ENCODE data around the gene NUP210. TPM values are rescaled to one million over a fixed set of nuclear protein-coding genes. Genes with fewer than 3 reads are reported as not detected.

NUP210 gene
- total RNA-seq, 1 donor = not detected

- TF ChIP-seq CTCF (IDR thresholded peaks at IDR 0.05; ENCODE audit: insufficient read depth, low read depth, low read length) = no peak
- no peak for DNase-seq (ENCODE audit: low read depth)
- H3K4me3 ChIP-seq (ENCODE audit: low read depth, low read length) = no peak overlapping the region
Observed at GRCh38 chr3:13414040-13414729, 5.9 kb downstream of the NUP210 start.

DNA sequence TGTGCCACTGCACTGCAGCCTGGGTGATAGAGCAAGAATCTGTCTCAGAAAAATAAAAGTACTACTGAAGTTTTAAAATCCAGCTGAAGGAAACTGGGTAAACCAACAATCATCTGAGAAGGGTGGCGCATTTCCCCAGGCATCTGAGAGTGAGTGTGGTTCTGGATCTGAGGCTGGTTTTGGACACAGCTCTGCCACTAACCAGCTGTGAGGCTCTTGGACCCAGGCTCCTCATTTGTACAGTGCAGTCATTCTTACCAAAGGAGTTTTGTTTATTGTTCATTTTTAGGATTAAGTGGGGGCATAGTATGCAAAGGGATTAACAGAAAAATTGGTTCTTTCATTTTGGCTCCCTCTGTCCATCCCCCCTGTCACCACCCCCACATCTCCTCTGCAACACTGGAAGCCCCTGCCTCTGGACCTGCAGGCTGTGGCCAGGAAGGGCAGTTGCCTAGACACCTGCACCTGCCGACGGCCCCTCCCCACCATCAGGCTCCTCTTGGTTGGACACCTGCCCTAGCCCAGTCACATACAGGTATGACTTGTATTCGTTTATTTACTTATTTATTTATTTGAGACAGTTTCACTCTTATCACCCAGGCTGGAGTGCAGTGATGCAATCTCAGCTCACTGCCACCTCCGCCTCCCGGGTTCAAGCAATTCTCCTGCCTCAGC lies 8.8 kb downstream of the NUP210 start:
- no peak for TF ChIP-seq CTCF (IDR thresholded peaks at IDR 0.05; ENCODE audit: insufficient read depth, low read depth, low read length)
- DNase-seq (ENCODE audit: low read depth) = no peak

GRCh38 chr3:13408890-13409289 lies 11.2 kb downstream of the NUP210 start:
- DNase-seq (ENCODE audit: low read depth) = no peak
- no peak overlapping the region for H3K4me3 ChIP-seq (ENCODE audit: low read depth, low read length)
- no peak for TF ChIP-seq CTCF (IDR thresholded peaks at IDR 0.05; ENCODE audit: insufficient read depth, low read depth, low read length)

More for the DNA sequence above, 8.8 kb downstream of the NUP210 start:
- no peak overlapping the region for H3K4me3 ChIP-seq (ENCODE audit: low read depth, low read length)

GRCh38 chr3:13407926-13408325 lies 12.2 kb downstream of the NUP210 start:
- DNase-seq (ENCODE audit: low read depth) = no peak
- H3K4me3 ChIP-seq (ENCODE audit: low read depth, low read length) = no peak overlapping the region
- no peak for TF ChIP-seq CTCF (IDR thresholded peaks at IDR 0.05; ENCODE audit: insufficient read depth, low read depth, low read length)

DNA sequence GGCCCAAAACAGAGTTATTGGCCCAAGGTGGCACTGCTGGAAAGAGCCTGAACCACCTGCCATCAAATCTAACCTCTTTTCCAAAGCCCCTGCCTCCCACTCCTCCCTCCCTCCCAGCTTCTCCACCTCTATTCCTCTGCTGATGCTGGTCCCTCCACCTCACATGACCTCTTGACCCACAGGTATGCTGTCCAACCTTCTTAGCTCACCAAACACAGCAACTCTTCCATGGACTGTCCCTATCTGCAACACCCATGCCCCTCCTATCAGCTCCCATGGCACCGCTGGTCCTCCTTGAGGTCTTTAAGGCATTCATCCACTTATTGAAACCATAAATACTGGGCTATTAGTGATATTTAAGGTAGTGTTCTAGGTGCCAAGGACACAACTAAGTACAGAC lies 12.6 kb downstream of the NUP210 start:
- no peak for DNase-seq (ENCODE audit: low read depth)
- no peak for TF ChIP-seq CTCF (IDR thresholded peaks at IDR 0.05; ENCODE audit: insufficient read depth, low read depth, low read length)
- H3K4me3 ChIP-seq (ENCODE audit: low read depth, low read length) = no peak overlapping the region

DNA sequence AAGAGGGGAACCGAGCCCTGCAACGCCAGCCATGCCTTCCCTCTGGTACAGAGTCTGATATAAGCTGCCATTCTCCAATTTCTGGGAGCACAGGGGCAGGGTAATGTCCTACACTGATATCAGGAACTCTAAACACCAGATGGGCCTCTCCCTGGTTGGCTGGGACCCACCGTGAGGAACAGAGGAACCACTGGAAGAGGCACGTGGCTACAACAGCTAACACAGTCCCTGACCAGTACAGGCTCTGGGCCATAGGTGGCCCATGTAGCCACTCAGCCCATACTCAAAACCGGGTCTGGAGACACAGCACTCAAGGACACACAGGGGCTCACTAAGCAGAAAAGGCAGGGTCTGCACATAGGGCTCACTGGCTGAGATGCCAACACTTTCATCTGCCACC lies 13.9 kb downstream of the NUP210 start:
- H3K4me3 ChIP-seq (ENCODE audit: low read depth, low read length) = no peak overlapping the region
- DNase-seq (ENCODE audit: low read depth) = no peak
- no peak for TF ChIP-seq CTCF (IDR thresholded peaks at IDR 0.05; ENCODE audit: insufficient read depth, low read depth, low read length)
